Measurements from ENCODE around the gene MEGF10.
"Not testable (repeated sequence)": the region's sequence is repeated elsewhere in the genome, so short reads cannot be mapped to it uniquely, and the experiment has no call there.

Gene MEGF10

GRCh38 chr5:127307868-127308267, 17.3 kb downstream of the MEGF10 start:
- Mint-ChIP-seq H3K4me1 (no peaks in the 10 kb centered on the region), H3K9me3 (no peaks in the 10 kb centered on the region), H3K27me3 (peaks cover 3% of the 10 kb centered on the region), H3K36me3 (no peaks in the 10 kb centered on the region), H3K27ac (no peak overlapping the region), H3K4me3 (no peak overlapping the region)
- no peak for DNase-seq (ENCODE audit: low spot score in 2 of 2)
- no peak for ATAC-seq (ENCODE audit: low read depth)

GRCh38 chr5:127308325-127308724, 17.7 kb downstream of the MEGF10 start:
- not testable (repeated sequence) for H3K36me3 Mint-ChIP-seq; H3K9me3 Mint-ChIP-seq; DNase-seq (ENCODE audit: low spot score in 2 of 2); H3K4me1 Mint-ChIP-seq; H3K27me3 Mint-ChIP-seq; H3K27ac Mint-ChIP-seq; ATAC-seq (ENCODE audit: low read depth); H3K4me3 Mint-ChIP-seq

- Mint-ChIP-seq H3K9me3 (no peaks in the 10 kb centered on the region), H3K36me3 (no peaks in the 10 kb centered on the region), H3K27me3 (peaks cover 3% of the 10 kb centered on the region), H3K4me1 (no peaks in the 10 kb centered on the region), H3K27ac (no peak overlapping the region), H3K4me3 (no peak overlapping the region)
- no peak for ATAC-seq (ENCODE audit: low read depth)
- DNase-seq (ENCODE audit: low spot score in 2 of 2), result no peak
Observed at GRCh38 chr5:127308945-127309344, 18.3 kb downstream of the MEGF10 start.

- Mint-ChIP-seq H3K4me3 (no peak overlapping the region), H3K27ac (no peak overlapping the region), H3K4me1 (no peaks in the 10 kb centered on the region), H3K9me3 (no peaks in the 10 kb centered on the region), H3K36me3 (no peaks in the 10 kb centered on the region), H3K27me3 (peaks cover 5% of the 10 kb centered on the region)
- DNase-seq (ENCODE audit: low spot score in 2 of 2) (no peak), ATAC-seq (ENCODE audit: low read depth) (no peak)
Observed at GRCh38 chr5:127311349-127311748, 20.8 kb downstream of the MEGF10 start.

GRCh38 chr5:127311781-127312525, 21.4 kb downstream of the MEGF10 start:
- Mint-ChIP-seq H3K9me3 (no peaks in the 10 kb centered on the region), H3K27me3 (peaks cover 10% of the 10 kb centered on the region), H3K4me1 (no peaks in the 10 kb centered on the region), H3K4me3 (no peak overlapping the region), H3K27ac (no peak overlapping the region), H3K36me3 (no peaks in the 10 kb centered on the region)
- ATAC-seq (ENCODE audit: low read depth) (no peak), DNase-seq (ENCODE audit: low spot score in 2 of 2) (no peak)

GRCh38 chr5:127313379-127313778, 22.8 kb downstream of the MEGF10 start:
- H3K36me3 Mint-ChIP-seq, result no peaks in the 10 kb centered on the region
- H3K4me1 Mint-ChIP-seq, result no peaks in the 10 kb centered on the region
- H3K4me3 Mint-ChIP-seq, result no peak overlapping the region
- no peak for ATAC-seq (ENCODE audit: low read depth)
- H3K27me3 Mint-ChIP-seq, result peaks cover 12% of the 10 kb centered on the region
- H3K9me3 Mint-ChIP-seq, result no peaks in the 10 kb centered on the region
- H3K27ac Mint-ChIP-seq, result no peak overlapping the region
- DNase-seq (ENCODE audit: low spot score in 2 of 2), result no peak

- peaks cover 11% of the 10 kb centered on the region for H3K27me3 Mint-ChIP-seq
- H3K36me3 Mint-ChIP-seq, result no peaks in the 10 kb centered on the region
- no peak overlapping the region for H3K4me3 Mint-ChIP-seq
- no peak overlapping the region for H3K27ac Mint-ChIP-seq
- H3K9me3 Mint-ChIP-seq, result no peaks in the 10 kb centered on the region
- no peaks in the 10 kb centered on the region for H3K4me1 Mint-ChIP-seq
- DNase-seq (ENCODE audit: low spot score in 2 of 2), result peak; percentile 68 to 70
- ATAC-seq (ENCODE audit: low read depth), result peak; percentile 86
Observed at GRCh38 chr5:127313847-127314473, 23.4 kb downstream of the MEGF10 start.

- H3K27me3 Mint-ChIP-seq, result peaks cover 9% of the 10 kb centered on the region
- no peak for ATAC-seq (ENCODE audit: low read depth)
- no peak overlapping the region for H3K4me3 Mint-ChIP-seq
- no peaks in the 10 kb centered on the region for H3K9me3 Mint-ChIP-seq
- no peaks in the 10 kb centered on the region for H3K36me3 Mint-ChIP-seq
- DNase-seq (ENCODE audit: low spot score in 2 of 2), result no peak
- no peak overlapping the region for H3K27ac Mint-ChIP-seq
- H3K4me1 Mint-ChIP-seq, result peaks cover 3% of the 10 kb centered on the region
Observed at GRCh38 chr5:127316011-127316410, 25.4 kb downstream of the MEGF10 start.

GRCh38 chr5:127317385-127317784, 26.8 kb downstream of the MEGF10 start:
- H3K4me3 Mint-ChIP-seq; H3K27me3 Mint-ChIP-seq; DNase-seq (ENCODE audit: low spot score in 2 of 2); H3K9me3 Mint-ChIP-seq; H3K4me1 Mint-ChIP-seq; H3K36me3 Mint-ChIP-seq; ATAC-seq (ENCODE audit: low read depth); H3K27ac Mint-ChIP-seq: not testable (repeated sequence)

GRCh38 chr5:127320032-127320965, 29.7 kb downstream of the MEGF10 start:
- peaks cover 12% of the 10 kb centered on the region for H3K27me3 Mint-ChIP-seq
- H3K4me1 Mint-ChIP-seq, result peaks cover 3% of the 10 kb centered on the region
- DNase-seq (ENCODE audit: low spot score in 2 of 2), result no peak
- no peaks in the 10 kb centered on the region for H3K9me3 Mint-ChIP-seq
- no peaks in the 10 kb centered on the region for H3K36me3 Mint-ChIP-seq
- H3K27ac Mint-ChIP-seq, result no peak overlapping the region
- no peak overlapping the region for H3K4me3 Mint-ChIP-seq
- ATAC-seq (ENCODE audit: low read depth), result no peak

- DNase-seq (ENCODE audit: low spot score in 2 of 2), result no peak
- no peak overlapping the region for H3K27ac Mint-ChIP-seq
- ATAC-seq (ENCODE audit: low read depth), result no peak
Observed at GRCh38 chr5:127321465-127321864, 30.9 kb downstream of the MEGF10 start.

GRCh38 chr5:127322403-127322802, 31.8 kb downstream of the MEGF10 start:
- peaks cover 5% of the 10 kb centered on the region for H3K27me3 Mint-ChIP-seq
- H3K4me1 Mint-ChIP-seq, result peaks cover 3% of the 10 kb centered on the region
- no peak overlapping the region for H3K4me3 Mint-ChIP-seq
- no peaks in the 10 kb centered on the region for H3K36me3 Mint-ChIP-seq
- no peaks in the 10 kb centered on the region for H3K9me3 Mint-ChIP-seq
- no peak overlapping the region for H3K27ac Mint-ChIP-seq
- no peak for DNase-seq (ENCODE audit: low spot score in 2 of 2)
- no peak for ATAC-seq (ENCODE audit: low read depth)

More at GRCh38 chr5:127321465-127321864, 30.9 kb downstream of the MEGF10 start:
- Mint-ChIP-seq H3K9me3 (no peaks in the 10 kb centered on the region), H3K4me3 (no peak overlapping the region), H3K36me3 (no peaks in the 10 kb centered on the region), H3K27me3 (peaks cover 10% of the 10 kb centered on the region), H3K4me1 (peaks cover 3% of the 10 kb centered on the region)

GRCh38 chr5:127324756-127325155, 34.2 kb downstream of the MEGF10 start:
- DNase-seq (ENCODE audit: low spot score in 2 of 2) (no peak), ATAC-seq (ENCODE audit: low read depth) (no peak)
- Mint-ChIP-seq H3K27me3 (peaks cover 3% of the 10 kb centered on the region), H3K4me1 (peaks cover 3% of the 10 kb centered on the region), H3K4me3 (no peak overlapping the region), H3K27ac (no peak overlapping the region), H3K36me3 (no peaks in the 10 kb centered on the region), H3K9me3 (no peaks in the 10 kb centered on the region)

GRCh38 chr5:127326431-127326830, 35.8 kb downstream of the MEGF10 start:
- no peak overlapping the region for H3K4me3 Mint-ChIP-seq
- no peaks in the 10 kb centered on the region for H3K9me3 Mint-ChIP-seq
- no peaks in the 10 kb centered on the region for H3K36me3 Mint-ChIP-seq
- peaks cover 8% of the 10 kb centered on the region for H3K27me3 Mint-ChIP-seq
- H3K4me1 Mint-ChIP-seq, result no peaks in the 10 kb centered on the region
- no peak overlapping the region for H3K27ac Mint-ChIP-seq
- DNase-seq (ENCODE audit: low spot score in 2 of 2) (no peak), ATAC-seq (ENCODE audit: low read depth) (no peak)

All from memory B cell (primary cell).